WTC11 (cell line): Measurements from ENCODE around the gene HPS1. TPM values are rescaled to one million over a fixed set of nuclear protein-coding genes. Genes with fewer than 3 reads are reported as not detected.

Experiments used
- ATAC-seq: fragments of 200-7000 bp; cut with Tn5 transposase; 2 replicates; pipeline ENCODE4 v1.10.0; 2021; ENCODE audit warnings: mild to moderate bottlenecking, moderate library complexity
- CTCF ChIA-PET: fragments of 300-600 bp; sonication (Branson Sonifier 250); formaldehyde crosslinking; loops from one replicate; lab custom pipeline; 2021; ENCODE audit warnings: antibody characterized with exemption; lab: Charles Lee
- POLR2A ChIA-PET: fragments of 350-600 bp; sonication (Branson Sonifier 250); formaldehyde crosslinking; loops from one replicate; lab custom pipeline; 2021; ENCODE audit warnings: antibody characterized with exemption; lab: Charles Lee
- DNase-seq: peaks from one replicate; pipeline ENCODE4 v3.0.0; 2021; ENCODE audit warnings: low spot score
- H3K27ac Mint-ChIP-seq: 2 replicates; pipeline ENCODE4 v1.8.0; 2021; ENCODE audit warnings: mixed read lengths
- H3K27me3 Mint-ChIP-seq: 2 replicates; pipeline ENCODE4 v1.8.0; 2021; ENCODE audit warnings: low read depth, mild to moderate bottlenecking, moderate library complexity, mixed read lengths
- H3K36me3 Mint-ChIP-seq: 2 replicates; pipeline ENCODE4 v1.8.0; 2021; ENCODE audit warnings: mixed read lengths
- H3K4me1 Mint-ChIP-seq: 2 replicates; pipeline ENCODE4 v1.8.0; 2022; ENCODE audit warnings: mixed read lengths
- H3K4me3 Mint-ChIP-seq: 2 replicates; pipeline ENCODE4 v1.8.0; 2021; ENCODE audit warnings: mild to moderate bottlenecking, moderate library complexity, mixed read lengths
- H3K9me3 Mint-ChIP-seq: 2 replicates; pipeline ENCODE4 v1.8.0; 2021; ENCODE audit warnings: mixed read lengths
- CDX4 ChIP-seq: fragments of 250-450 bp; sonication (Bioruptor Pico); IDR thresholded peaks from 2 replicates; pipeline ENCODE4 v1.9.0; 2021; ENCODE audit warnings: moderate library complexity, mild to moderate bottlenecking, inconsistent platforms, borderline replicate concordance
- FOXJ3 ChIP-seq: sonication (generic); formaldehyde crosslinking; IDR thresholded peaks from 2 replicates; pipeline ENCODE4 v1.9.0; 2021; ENCODE audit warnings: missing genetic modification reagents, mild to moderate bottlenecking, borderline replicate concordance
- FOXP1 ChIP-seq: sonication (generic); formaldehyde crosslinking; IDR thresholded peaks from 2 replicates; pipeline ENCODE4 v1.8.0; 2022; ENCODE audit warnings: missing genetic modification reagents, mild to moderate bottlenecking, moderate library complexity, borderline replicate concordance
- GABPB1 ChIP-seq: sonication (generic); formaldehyde crosslinking; IDR thresholded peaks from 2 replicates; pipeline ENCODE4 v1.8.1; 2023; ENCODE audit warnings: mild to moderate bottlenecking, missing genetic modification reagents
- HMGA2 ChIP-seq: fragments of 250-450 bp; sonication (Bioruptor Pico); IDR thresholded peaks from 2 replicates; pipeline ENCODE4 v1.4.0; 2021; ENCODE audit warnings: mild to moderate bottlenecking, moderate library complexity
- NFATC4 ChIP-seq: fragments of 250-450 bp; sonication (Bioruptor Pico); IDR thresholded peaks from 2 replicates; pipeline ENCODE4 v1.9.0; 2021; ENCODE audit warnings: mild to moderate bottlenecking
- NR1H2 ChIP-seq: sonication (generic); formaldehyde crosslinking; IDR thresholded peaks from 2 replicates; pipeline ENCODE4 v1.9.0; 2021; ENCODE audit warnings: mild to moderate bottlenecking, moderate library complexity, missing genetic modification reagents
- OVOL2 ChIP-seq: fragments of 250-450 bp; sonication (Bioruptor Pico); IDR thresholded peaks from 2 replicates; pipeline ENCODE4 v1.9.0; 2021; ENCODE audit warnings: mild to moderate bottlenecking, borderline replicate concordance
- SMAD4 ChIP-seq: sonication (generic); formaldehyde crosslinking; IDR thresholded peaks from 2 replicates; pipeline ENCODE4 v1.8.0; 2022; ENCODE audit warnings: mild to moderate bottlenecking, missing genetic modification reagents
- SOX15 ChIP-seq: fragments of 250-450 bp; sonication (Bioruptor Pico); IDR thresholded peaks from 2 replicates; pipeline ENCODE4 v1.9.0; 2021; ENCODE audit warnings: mild to moderate bottlenecking
- TEAD4 ChIP-seq: sonication (generic); formaldehyde crosslinking; IDR thresholded peaks from 2 replicates; pipeline ENCODE4 v1.8.0; 2022; ENCODE audit warnings: mild to moderate bottlenecking, missing genetic modification reagents
- ZBTB21 ChIP-seq: sonication (generic); formaldehyde crosslinking; IDR thresholded peaks from 2 replicates; pipeline ENCODE4 v1.8.1; 2023; ENCODE audit warnings: mild to moderate bottlenecking, missing genetic modification reagents, borderline replicate concordance
- ZNF138 ChIP-seq: sonication (generic); formaldehyde crosslinking; conservative IDR thresholded peaks from 2 replicates; pipeline ENCODE4 v1.8.1; 2022; ENCODE audit warnings: mild to moderate bottlenecking, moderate library complexity, missing genetic modification reagents
- ZNF263 ChIP-seq: sonication (generic); formaldehyde crosslinking; IDR thresholded peaks from 2 replicates; pipeline ENCODE4 v1.8.1; 2022; ENCODE audit warnings: low read depth, mild to moderate bottlenecking, moderate library complexity, missing genetic modification reagents
- ZNF396 ChIP-seq: fragments of 250-450 bp; sonication (Bioruptor Pico); IDR thresholded peaks from 2 replicates; pipeline ENCODE4 v1.8.0; 2021; ENCODE audit warnings: mild to moderate bottlenecking, moderate library complexity, borderline replicate concordance
- ZNF416 ChIP-seq: fragments of 250-450 bp; sonication (Bioruptor Pico); IDR thresholded peaks from 2 replicates; pipeline ENCODE4 v1.9.0; 2021; ENCODE audit warnings: mild to moderate bottlenecking, inconsistent platforms
- ZNF532 ChIP-seq: fragments of 250-450 bp; sonication (Bioruptor Pico); IDR thresholded peaks from 2 replicates; pipeline ENCODE4 v1.9.0; 2021; ENCODE audit warnings: mild to moderate bottlenecking, borderline replicate concordance
- ZNF671 ChIP-seq: fragments of 250-450 bp; sonication (Bioruptor Pico); IDR thresholded peaks from 2 replicates; pipeline ENCODE4 v1.8.0; 2021; ENCODE audit warnings: mild to moderate bottlenecking
- ZSCAN18 ChIP-seq: fragments of 250-450 bp; sonication (Bioruptor Pico); IDR thresholded peaks from 2 replicates; pipeline ENCODE4 v2.1.2; 2022; ENCODE audit warnings: mild to moderate bottlenecking, moderate library complexity
- total RNA-seq: library from RNA; stranded (reverse); gene quantifications from 3 replicates; pipeline ENCODE4 v1.2.3, GENCODE V29; 2021
- TF ChIP-seq, protein P1 (sequence below): fragments of 200-600 bp; IDR thresholded peaks from 2 replicates; pipeline ENCODE4 v1.8.0; 2022; ENCODE audit warnings: antibody characterized with exemption
- TF ChIP-seq, protein P2 (sequence below): sonication (generic); formaldehyde crosslinking; IDR thresholded peaks from 2 replicates; pipeline ENCODE4 v1.8.0; 2022; ENCODE audit warnings: mild to moderate bottlenecking, missing genetic modification reagents
- TF ChIP-seq, protein P3 (sequence below): sonication (generic); formaldehyde crosslinking; IDR thresholded peaks from 2 replicates; pipeline ENCODE4 v1.8.0; 2023; ENCODE audit warnings: mild to moderate bottlenecking, missing genetic modification reagents

Gene HPS1
- total RNA-seq, 1 experiment from 2014 or later, result 49.3 TPM

DNA sequence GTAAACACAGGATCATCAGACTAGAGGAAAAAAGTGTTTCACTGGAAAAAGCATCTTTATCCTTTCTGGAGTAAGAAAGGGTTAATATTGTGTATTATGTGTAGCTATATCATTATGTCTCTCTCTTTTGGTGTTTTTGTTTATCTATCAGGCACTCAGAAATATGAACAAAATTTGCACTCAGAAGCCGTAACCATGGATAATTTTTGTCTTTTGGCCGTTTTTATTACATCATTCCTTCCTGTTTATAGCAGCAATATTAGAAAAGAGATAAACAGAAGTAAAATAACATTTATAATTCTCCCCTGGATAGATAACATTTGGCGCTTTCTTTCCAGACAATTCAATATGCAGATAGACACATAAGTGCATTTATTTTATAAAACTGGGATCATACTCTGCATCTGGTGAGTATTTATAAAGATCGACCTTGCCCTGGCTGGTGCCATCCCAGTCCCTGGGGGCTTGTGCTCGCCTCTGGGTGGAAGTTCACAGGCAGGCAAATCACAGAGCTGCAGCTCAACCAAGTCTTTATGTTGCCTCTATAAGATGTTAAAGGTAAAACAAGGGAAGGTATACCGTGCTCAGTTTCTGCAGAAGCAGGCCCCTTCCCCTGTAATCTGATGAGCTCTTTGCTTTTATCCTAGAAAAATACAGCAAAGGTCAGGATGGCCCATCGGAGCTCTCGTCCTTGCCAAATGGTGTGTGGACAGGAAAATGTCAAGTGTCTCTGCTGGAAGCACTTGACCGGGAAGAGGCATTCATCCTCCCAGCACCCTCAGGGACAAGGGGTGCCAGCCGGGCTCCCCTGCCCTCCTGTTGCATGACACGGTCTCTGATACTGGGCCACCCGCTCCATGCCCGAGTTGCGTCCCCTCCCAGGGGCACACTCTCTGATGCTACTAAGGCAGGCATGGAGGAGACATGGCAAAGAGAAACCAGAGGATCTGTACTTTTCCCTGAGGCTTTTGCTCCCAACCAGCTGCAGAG lies 75.6 kb downstream of the HPS1 start (continued):
- TF ChIP-seq NR1H2 (CRISPR knock-in tag) (no peak), ZNF671 (CRISPR knock-in tag) (no peak), ZNF263 (CRISPR knock-in tag) (no peak), FOXP1 (no peak), ZSCAN18 (no peak), ZNF416 (CRISPR knock-in tag) (no peak), GABPB1 (CRISPR knock-in tag) (no peak), NFATC4 (CRISPR knock-in tag) (no peak), ZNF138 (CRISPR knock-in tag) (no peak)

GRCh38 chr10:98369801-98370200 lies 76.9 kb downstream of the HPS1 start:
- CTCF ChIA-PET, result interaction anchor here (1.7 kb wide), 1 partner anchor 60 kb away, joined by 4 read pairs; no protein-coding TSS in a partner anchor
- no peak for TF ChIP-seq CDX4 (CRISPR knock-in tag)
- TF ChIP-seq OVOL2, result no peak
- no peak for TF ChIP-seq SMAD4 (CRISPR knock-in tag)
- TF ChIP-seq FOXJ3 (CRISPR knock-in tag), result no peak
- TF ChIP-seq TEAD4 (CRISPR knock-in tag), result no peak
- TF ChIP-seq ZNF396 (CRISPR knock-in tag), result no peak
- TF ChIP-seq SOX15 (CRISPR knock-in tag), result no peak
- TF ChIP-seq HMGA2, result no peak
- TF ChIP-seq, protein P1, sequence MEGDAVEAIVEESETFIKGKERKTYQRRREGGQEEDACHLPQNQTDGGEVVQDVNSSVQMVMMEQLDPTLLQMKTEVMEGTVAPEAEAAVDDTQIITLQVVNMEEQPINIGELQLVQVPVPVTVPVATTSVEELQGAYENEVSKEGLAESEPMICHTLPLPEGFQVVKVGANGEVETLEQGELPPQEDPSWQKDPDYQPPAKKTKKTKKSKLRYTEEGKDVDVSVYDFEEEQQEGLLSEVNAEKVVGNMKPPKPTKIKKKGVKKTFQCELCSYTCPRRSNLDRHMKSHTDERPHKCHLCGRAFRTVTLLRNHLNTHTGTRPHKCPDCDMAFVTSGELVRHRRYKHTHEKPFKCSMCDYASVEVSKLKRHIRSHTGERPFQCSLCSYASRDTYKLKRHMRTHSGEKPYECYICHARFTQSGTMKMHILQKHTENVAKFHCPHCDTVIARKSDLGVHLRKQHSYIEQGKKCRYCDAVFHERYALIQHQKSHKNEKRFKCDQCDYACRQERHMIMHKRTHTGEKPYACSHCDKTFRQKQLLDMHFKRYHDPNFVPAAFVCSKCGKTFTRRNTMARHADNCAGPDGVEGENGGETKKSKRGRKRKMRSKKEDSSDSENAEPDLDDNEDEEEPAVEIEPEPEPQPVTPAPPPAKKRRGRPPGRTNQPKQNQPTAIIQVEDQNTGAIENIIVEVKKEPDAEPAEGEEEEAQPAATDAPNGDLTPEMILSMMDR, result no peak
- Mint-ChIP-seq H3K4me1 (peaks cover 54% of the 10 kb centered on the region), H3K36me3 (no peaks in the 10 kb centered on the region), H3K27me3 (peaks cover 2% of the 10 kb centered on the region; the same call in 1 of the 2 replicates), H3K9me3 (peaks cover 9% of the 10 kb centered on the region), H3K4me3 (no peak overlapping the region), H3K27ac (no peak overlapping the region)
- DNase-seq (no peak), ATAC-seq (no peak)
- POLR2A ChIA-PET, result no interaction called here

DNA sequence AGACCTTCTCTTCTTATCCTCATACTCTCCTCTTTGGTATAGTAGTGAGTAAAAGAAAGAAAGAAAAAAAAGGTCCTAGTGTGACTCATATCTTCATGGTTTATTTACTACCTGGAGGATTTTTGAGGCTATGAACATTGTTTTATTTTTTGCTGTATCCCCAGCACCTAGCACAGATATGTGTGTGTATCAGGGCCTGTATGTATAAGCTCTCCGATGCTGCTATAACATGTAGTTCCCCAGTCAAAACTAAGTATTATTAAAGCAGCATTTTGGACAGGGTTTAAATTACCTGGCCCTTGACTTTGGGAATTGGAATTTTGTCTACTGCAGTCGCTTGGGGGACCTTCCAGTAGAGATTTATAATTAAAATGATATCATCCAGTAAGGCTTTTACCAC lies 78.1 kb downstream of the HPS1 start:
- peaks cover 9% of the 10 kb centered on the region for H3K9me3 Mint-ChIP-seq
- ChIA-PET POLR2A (no interaction called here), CTCF (interaction anchor here (1.0 to 1.7 kb wide), 2 partner anchors 57 to 59 kb away, joined by 3 to 4 read pairs; no protein-coding TSS in a partner anchor)
- H3K27ac Mint-ChIP-seq, result no peak overlapping the region
- ATAC-seq (no peak), DNase-seq (no peak)
- peaks cover 50% of the 10 kb centered on the region for H3K4me1 Mint-ChIP-seq
- no peaks in the 10 kb centered on the region for H3K36me3 Mint-ChIP-seq
- H3K27me3 Mint-ChIP-seq, result peaks cover 2% of the 10 kb centered on the region; the same call in 1 of the 2 replicates
- no peak overlapping the region for H3K4me3 Mint-ChIP-seq
- TF ChIP-seq ZNF532, result no peak
- TF ChIP-seq, protein P2, sequence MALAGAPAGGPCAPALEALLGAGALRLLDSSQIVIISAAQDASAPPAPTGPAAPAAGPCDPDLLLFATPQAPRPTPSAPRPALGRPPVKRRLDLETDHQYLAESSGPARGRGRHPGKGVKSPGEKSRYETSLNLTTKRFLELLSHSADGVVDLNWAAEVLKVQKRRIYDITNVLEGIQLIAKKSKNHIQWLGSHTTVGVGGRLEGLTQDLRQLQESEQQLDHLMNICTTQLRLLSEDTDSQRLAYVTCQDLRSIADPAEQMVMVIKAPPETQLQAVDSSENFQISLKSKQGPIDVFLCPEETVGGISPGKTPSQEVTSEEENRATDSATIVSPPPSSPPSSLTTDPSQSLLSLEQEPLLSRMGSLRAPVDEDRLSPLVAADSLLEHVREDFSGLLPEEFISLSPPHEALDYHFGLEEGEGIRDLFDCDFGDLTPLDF (CRISPR knock-in tag), result no peak
- TF ChIP-seq ZBTB21 (CRISPR knock-in tag), result no peak
- TF ChIP-seq, protein P3, sequence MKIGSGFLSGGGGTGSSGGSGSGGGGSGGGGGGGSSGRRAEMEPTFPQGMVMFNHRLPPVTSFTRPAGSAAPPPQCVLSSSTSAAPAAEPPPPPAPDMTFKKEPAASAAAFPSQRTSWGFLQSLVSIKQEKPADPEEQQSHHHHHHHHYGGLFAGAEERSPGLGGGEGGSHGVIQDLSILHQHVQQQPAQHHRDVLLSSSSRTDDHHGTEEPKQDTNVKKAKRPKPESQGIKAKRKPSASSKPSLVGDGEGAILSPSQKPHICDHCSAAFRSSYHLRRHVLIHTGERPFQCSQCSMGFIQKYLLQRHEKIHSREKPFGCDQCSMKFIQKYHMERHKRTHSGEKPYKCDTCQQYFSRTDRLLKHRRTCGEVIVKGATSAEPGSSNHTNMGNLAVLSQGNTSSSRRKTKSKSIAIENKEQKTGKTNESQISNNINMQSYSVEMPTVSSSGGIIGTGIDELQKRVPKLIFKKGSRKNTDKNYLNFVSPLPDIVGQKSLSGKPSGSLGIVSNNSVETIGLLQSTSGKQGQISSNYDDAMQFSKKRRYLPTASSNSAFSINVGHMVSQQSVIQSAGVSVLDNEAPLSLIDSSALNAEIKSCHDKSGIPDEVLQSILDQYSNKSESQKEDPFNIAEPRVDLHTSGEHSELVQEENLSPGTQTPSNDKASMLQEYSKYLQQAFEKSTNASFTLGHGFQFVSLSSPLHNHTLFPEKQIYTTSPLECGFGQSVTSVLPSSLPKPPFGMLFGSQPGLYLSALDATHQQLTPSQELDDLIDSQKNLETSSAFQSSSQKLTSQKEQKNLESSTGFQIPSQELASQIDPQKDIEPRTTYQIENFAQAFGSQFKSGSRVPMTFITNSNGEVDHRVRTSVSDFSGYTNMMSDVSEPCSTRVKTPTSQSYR (CRISPR knock-in tag), result no peak
